ENCODE results near the gene PSMF1.

PSMF1 gene

GRCh38 chr20:1118336-1119127 lies at the start of gene PSMF1:
Gene PSMF1 (plus strand): TSS chr20:1118602. CDS start chr20:1118774, 172 bp downstream.
- TF ChIP-seq JUND (IDR thresholded peaks at IDR 0.05; ENCODE audit: low read depth): no peak
- DNase-seq (ENCODE audit: low read depth in 1 of 2, low spot score in 1 of 2): peak; percentile 81 to 96
- in situ Hi-C loops (cut with HindIII; ENCODE audit: low pct_unique_long_range_greater_than_20kb, low sequenced_read_pairs): no loop called here

DNA sequence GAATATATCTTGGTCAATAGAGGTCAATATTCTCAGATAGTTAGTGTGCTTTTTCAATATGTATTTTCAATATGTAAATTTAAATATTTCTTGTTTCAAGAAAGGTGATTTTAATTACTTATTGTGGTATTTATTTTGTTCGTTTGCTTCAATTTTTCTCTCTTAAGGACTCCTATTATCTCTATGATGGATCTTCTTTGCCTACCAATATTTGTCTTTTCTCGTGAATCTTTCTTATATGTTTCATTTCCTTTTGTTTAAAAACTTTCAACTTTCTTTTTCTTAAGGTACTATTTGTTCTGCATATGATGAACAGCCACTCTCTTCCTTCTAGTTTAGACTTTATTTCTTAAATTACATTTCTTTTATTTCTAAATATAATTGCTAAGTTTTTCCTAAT lies 46.1 kb upstream of the PSMF1 start:
- in situ Hi-C loops (cut with HindIII; ENCODE audit: low pct_unique_long_range_greater_than_20kb, low sequenced_read_pairs): no loop called here
- no peak for DNase-seq (ENCODE audit: low read depth in 1 of 2, low spot score in 1 of 2)
- TF ChIP-seq JUND (IDR thresholded peaks at IDR 0.05; ENCODE audit: low read depth): no peak

DNA sequence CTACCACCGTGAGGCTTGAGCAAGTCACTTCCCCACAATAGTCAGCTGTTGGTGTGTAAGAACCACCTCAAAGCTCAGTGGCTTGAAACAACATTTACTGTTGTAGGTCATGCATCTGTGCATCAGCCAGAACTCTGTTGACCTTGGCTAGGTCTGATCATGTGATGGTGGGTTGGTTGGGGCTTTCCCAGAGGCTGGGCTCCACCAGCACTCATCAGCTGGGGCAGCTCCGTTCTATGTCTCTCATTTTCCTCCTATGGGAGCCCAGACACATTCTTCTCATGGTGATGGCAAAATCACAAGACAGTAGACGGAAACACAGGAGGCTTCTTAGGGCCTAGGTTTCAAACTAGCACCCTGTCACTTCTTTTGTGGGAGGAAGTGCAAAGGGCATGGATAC lies 42.8 kb upstream of the PSMF1 start:
- TF ChIP-seq JUND (IDR thresholded peaks at IDR 0.05; ENCODE audit: low read depth): no peak
- in situ Hi-C loops (cut with HindIII; ENCODE audit: low pct_unique_long_range_greater_than_20kb, low sequenced_read_pairs): no loop called here
- DNase-seq (ENCODE audit: low read depth in 1 of 2, low spot score in 1 of 2): no peak

DNA sequence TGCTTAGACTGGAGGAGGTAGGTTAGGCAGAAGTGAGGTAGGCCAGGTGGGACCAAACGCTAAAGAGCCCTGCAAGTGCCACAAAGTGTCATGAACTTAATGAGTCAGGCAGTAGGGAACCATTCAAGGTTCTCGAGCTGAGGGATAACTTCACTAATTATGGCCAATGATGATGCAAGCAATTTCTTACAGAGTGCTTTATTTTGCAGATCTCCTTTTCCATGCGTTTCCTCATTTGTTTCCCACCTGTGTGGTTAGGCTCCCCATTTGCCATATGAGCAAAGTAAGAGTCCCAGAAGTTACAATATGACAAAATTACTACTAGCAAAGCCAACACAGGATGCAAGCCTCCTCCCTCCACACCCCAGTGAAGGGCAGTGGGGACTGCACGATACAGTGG lies 36.5 kb upstream of the PSMF1 start:
- no peak for DNase-seq (ENCODE audit: low read depth in 1 of 2, low spot score in 1 of 2)
- TF ChIP-seq JUND (IDR thresholded peaks at IDR 0.05; ENCODE audit: low read depth): no peak
- in situ Hi-C loops (cut with HindIII; ENCODE audit: low pct_unique_long_range_greater_than_20kb, low sequenced_read_pairs): no loop called here

DNA sequence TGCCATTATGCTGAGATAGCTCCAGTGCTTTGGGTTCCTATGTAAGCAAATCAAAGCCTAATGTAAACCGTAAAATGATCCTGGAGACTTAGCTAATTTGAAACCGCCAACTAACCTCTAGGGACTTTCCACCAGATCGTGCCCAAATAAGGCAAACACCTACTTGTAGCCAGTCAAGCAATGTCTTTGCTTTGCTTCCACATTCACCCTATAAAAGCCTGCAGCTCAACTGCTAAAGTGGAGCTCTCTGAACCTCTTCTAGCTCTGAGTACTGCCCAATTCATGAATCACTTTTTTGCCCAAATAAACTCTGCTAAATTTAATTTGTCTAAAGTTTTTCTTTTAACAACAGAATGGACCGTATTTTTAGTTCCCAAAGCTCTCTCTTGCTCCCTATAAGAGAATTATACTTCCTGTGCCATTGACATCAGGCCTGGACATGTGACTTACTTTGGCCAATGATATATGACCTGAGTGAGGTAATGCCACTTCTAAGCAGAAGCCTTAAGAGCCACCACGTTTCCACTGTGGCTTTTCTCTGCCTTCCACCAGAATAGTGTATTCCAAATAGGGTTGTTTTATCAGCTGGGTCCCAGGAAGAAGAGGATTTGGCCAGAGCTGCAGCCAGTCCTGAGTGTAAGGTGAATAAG lies 34.8 kb upstream of the PSMF1 start:
- no peak for DNase-seq (ENCODE audit: low read depth in 1 of 2, low spot score in 1 of 2)
- in situ Hi-C loops (cut with HindIII; ENCODE audit: low pct_unique_long_range_greater_than_20kb, low sequenced_read_pairs): no loop called here
- no peak for TF ChIP-seq JUND (IDR thresholded peaks at IDR 0.05; ENCODE audit: low read depth)

GRCh38 chr20:1085492-1086276 lies 32.7 kb upstream of the PSMF1 start:
- in situ Hi-C loops (cut with HindIII; ENCODE audit: low pct_unique_long_range_greater_than_20kb, low sequenced_read_pairs): no loop called here
- no peak for DNase-seq (ENCODE audit: low read depth in 1 of 2, low spot score in 1 of 2)
- no peak for TF ChIP-seq JUND (IDR thresholded peaks at IDR 0.05; ENCODE audit: low read depth)

DNA sequence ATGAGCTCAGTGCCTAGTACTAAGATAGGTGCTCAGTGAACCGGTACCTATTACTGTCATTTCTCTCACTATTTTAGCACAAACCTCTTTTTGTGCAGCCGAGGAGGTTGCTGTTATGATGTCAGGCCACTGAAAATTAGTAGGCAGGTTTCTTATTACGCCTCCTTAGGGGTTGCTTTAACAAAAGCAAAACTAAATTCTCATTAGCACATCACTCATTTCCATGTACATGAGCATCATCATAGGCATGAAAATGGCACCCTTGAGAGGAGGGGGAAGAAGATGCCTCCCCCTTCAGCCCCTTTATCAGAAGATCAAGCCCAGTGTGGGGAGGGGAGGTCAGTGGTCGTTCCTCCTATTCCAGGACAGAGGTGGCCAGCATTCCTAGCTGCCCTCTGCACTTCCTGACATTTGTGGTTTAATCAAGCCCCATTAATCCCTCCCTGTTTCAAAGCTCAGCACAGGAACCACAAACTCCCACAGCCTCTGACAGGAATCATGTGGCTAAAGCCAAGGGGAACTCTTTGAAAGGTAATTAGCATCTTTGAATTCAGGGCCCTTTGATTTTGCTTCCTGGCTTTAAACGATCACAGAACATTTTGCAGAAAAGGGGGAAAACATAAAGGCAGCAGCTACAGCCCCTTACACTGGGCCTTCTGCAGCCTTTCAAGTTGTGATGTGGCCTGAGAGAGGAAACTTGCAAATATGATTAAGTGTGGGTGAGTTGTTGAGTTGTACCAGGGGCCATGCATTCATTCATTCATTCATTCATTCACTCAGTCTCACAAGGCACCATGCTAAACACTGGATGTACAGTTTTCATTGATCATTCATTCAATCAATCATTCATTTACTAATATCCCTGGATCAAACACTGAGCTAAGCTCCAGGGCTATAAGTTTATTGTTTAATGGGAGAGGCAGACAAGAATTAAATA lies 31.9 kb upstream of the PSMF1 start:
- in situ Hi-C loops (cut with HindIII; ENCODE audit: low pct_unique_long_range_greater_than_20kb, low sequenced_read_pairs): no loop called here
- no peak for TF ChIP-seq JUND (IDR thresholded peaks at IDR 0.05; ENCODE audit: low read depth)
- DNase-seq (ENCODE audit: low read depth in 1 of 2, low spot score in 1 of 2): no peak

- DNase-seq (ENCODE audit: low read depth in 1 of 2, low spot score in 1 of 2): no peak
- TF ChIP-seq JUND (IDR thresholded peaks at IDR 0.05; ENCODE audit: low read depth): no peak
These were observed 31.0 kb upstream of the PSMF1 start for GRCh38 chr20:1087311-1087905.

DNA sequence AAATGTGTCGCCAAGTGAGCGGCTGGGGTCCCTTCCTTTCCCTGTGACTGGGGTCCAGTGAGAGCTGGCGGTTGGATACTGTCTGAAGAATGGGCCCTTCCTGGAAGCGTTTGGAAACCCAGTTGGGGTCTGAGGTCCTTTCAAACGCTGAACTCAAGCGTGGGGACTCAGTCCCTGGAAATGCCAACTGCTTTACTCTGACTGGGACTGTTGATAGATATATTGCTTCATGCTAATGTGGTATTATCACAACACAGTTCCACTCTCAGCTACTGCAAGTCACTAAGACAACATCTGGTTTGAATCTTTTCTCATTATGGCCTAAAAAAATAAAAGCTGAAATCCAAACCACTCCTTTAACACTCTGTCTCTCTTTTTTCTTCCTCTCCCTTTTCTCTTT lies 23.7 kb upstream of the PSMF1 start:
- no peak for TF ChIP-seq JUND (IDR thresholded peaks at IDR 0.05; ENCODE audit: low read depth)
- in situ Hi-C loops (cut with HindIII; ENCODE audit: low pct_unique_long_range_greater_than_20kb, low sequenced_read_pairs): no loop called here
- no peak for DNase-seq (ENCODE audit: low read depth in 1 of 2, low spot score in 1 of 2)

More at GRCh38 chr20:1087311-1087905, 31.0 kb upstream of the PSMF1 start:
- in situ Hi-C loops (cut with HindIII; ENCODE audit: low pct_unique_long_range_greater_than_20kb, low sequenced_read_pairs): no loop called here

GRCh38 chr20:1101533-1101932 lies 16.9 kb upstream of the PSMF1 start:
- no peak for TF ChIP-seq JUND (IDR thresholded peaks at IDR 0.05; ENCODE audit: low read depth)
- no peak for DNase-seq (ENCODE audit: low read depth in 1 of 2, low spot score in 1 of 2)
- in situ Hi-C loops (cut with HindIII; ENCODE audit: low pct_unique_long_range_greater_than_20kb, low sequenced_read_pairs): no loop called here

DNA sequence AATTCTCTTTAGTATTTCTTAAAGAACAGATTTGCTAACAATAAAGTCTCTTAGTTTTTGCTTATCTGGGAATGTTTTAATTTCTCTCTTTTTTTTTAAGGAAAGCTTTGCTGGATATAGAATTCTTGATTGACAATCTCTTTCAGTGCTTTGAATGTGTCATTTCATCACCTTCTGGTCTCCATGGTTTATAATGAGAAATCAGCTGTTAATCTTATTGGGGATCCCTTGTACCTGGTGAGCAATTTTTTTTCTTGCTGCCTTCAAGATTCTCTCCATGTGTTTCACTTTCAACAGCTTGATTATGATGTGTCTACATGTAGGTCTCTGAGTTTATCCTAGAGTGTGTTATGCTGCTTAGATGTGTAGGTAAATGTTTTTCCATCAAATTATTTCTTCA lies 16.4 kb upstream of the PSMF1 start:
- DNase-seq (ENCODE audit: low read depth in 1 of 2, low spot score in 1 of 2): no peak
- in situ Hi-C loops (cut with HindIII; ENCODE audit: low pct_unique_long_range_greater_than_20kb, low sequenced_read_pairs): no loop called here
- no peak for TF ChIP-seq JUND (IDR thresholded peaks at IDR 0.05; ENCODE audit: low read depth)

DNA sequence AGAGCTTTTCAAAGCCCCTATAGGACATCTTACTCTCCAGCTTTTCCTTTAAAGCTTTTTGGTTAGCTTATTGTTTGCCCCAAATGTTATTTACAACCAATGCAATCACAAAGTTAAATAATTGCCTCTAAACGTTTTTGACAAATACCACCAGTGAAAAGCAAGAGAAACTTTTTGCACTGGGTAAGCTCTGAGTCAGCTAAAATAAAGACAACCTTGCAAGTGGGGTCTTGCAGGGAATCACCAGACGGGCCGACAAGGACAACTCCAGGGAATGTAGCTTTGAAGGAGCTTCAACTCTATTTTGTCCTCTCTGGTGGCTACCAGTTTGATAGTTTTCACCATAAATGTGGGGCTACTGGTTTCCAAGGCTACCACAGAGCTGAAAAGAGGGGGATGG lies 14.7 kb upstream of the PSMF1 start:
- DNase-seq (ENCODE audit: low read depth in 1 of 2, low spot score in 1 of 2): no peak
- in situ Hi-C loops (cut with HindIII; ENCODE audit: low pct_unique_long_range_greater_than_20kb, low sequenced_read_pairs): no loop called here
- TF ChIP-seq JUND (IDR thresholded peaks at IDR 0.05; ENCODE audit: low read depth): no peak
